ENCODE data around the gene ALX3. TPM values are rescaled to one million over a fixed set of nuclear protein-coding genes. Genes with fewer than 3 reads are reported as not detected.

Gene ALX3
- total and polyA plus RNA-seq, 10 of the 15 experiments (the other 5 are each of a cell fraction or from before 2014, with no cell fraction given) = not detected

- no peak for ATAC-seq
- Histone ChIP-seq H3K36me3 (ENCODE audit: control insufficient read depth in 2 of 2, insufficient read depth in 2 of 2, low read length in 1 of 2) (peaks cover 7 to 50% of the 10 kb centered on the region in 2 experiments), H3K27ac (ENCODE audit: control insufficient read depth, insufficient read depth) (no peak overlapping the region), H4K20me1 (ENCODE audit: control insufficient read depth, insufficient read depth) (no peaks in the 10 kb centered on the region), H3K4me1 (ENCODE audit: control insufficient read depth, insufficient read depth, low read length) (no peaks in the 10 kb centered on the region), H3K9me3 (replicated peaks; ENCODE audit: control insufficient read depth, insufficient read depth, low read length) (no peaks in the 10 kb centered on the region), H3K4me3 (no peak overlapping the region), H3K4me2 (ENCODE audit: control insufficient read depth, insufficient read depth) (no peak overlapping the region), H2AFZ (ENCODE audit: control insufficient read depth, low read depth, low read length) (no peak overlapping the region), H3K79me2 (ENCODE audit: control insufficient read depth, insufficient read depth, low read length) (no peaks in the 10 kb centered on the region), H3K27me3 (replicated peaks in 1 of 2; ENCODE audit: control insufficient read depth in 2 of 2, insufficient read depth in 2 of 2, low read length in 1 of 2) (no peaks in the 10 kb centered on the region), H3K9ac (ENCODE audit: control insufficient read depth, insufficient read depth, low read length) (no peak overlapping the region)
- no peak for DNase-seq (ENCODE audit: low read depth, low spot score)
- BruUV-seq (replicated peaks) = no TSS peak
- TF ChIP-seq TBL1XR1 (IDR thresholded peaks at IDR 0.05; ENCODE audit: low read depth, low read length) = no peak
- no peak for TF ChIP-seq RELA (IDR thresholded peaks at IDR 0.05; ENCODE audit: borderline replicate concordance, partially characterized antibody)
- no peak for TF ChIP-seq ATF7 (IDR thresholded peaks at IDR 0.05; ENCODE audit: low read depth)
- TF ChIP-seq CEBPZ (IDR thresholded peaks at IDR 0.05; ENCODE audit: low read depth, low read length) = no peak
- TF ChIP-seq RUNX3 (IDR thresholded peaks at IDR 0.05; ENCODE audit: low read length) = no peak
- 97% methylated on average over 3 of the region's 3 CpGs for WGBS (ENCODE audit: insufficient coverage, insufficient replicate concordance, low lambda C conversion rate, missing lambda C conversion rate)
- ChIA-PET SMC1A (ENCODE audit: uncharacterized antibody, unreplicated experiment) (no interaction called here), POLR2A (no interaction called here), RAD21 (ENCODE audit: unreplicated experiment) (no interaction called here), CTCF (interaction anchor here (1.7 to 7.9 kb wide), 2 partner anchors 8 to 10 kb away, joined by 7 to 57 read pairs; no protein-coding TSS in a partner anchor)
- intact Hi-C loops (cut with micrococcal nuclease; ENCODE audit: unreplicated experiment) = no loop called here
- FAIRE-seq = no peak
- in situ Hi-C loops (cut with MboI) = no loop called here
Observed at GRCh38 chr1:110021285-110021684, 49.2 kb downstream of the ALX3 start.

Data from GM12878 (cell line).